HG03159 (cell line): ENCODE data around the gene MTNR1A.
"Not testable (repeated sequence)": the region's sequence is repeated elsewhere in the genome, so short reads cannot be mapped to it uniquely, and the experiment has no call there.

ENCODE experiments used
- ATAC-seq: cut with Tn5 transposase; IDR thresholded peaks from one replicate; pipeline ENCODE4 v1.9.1; 2021; ENCODE audit warnings: mild to moderate bottlenecking, moderate library complexity; ENCODE audit not compliant: unreplicated experiment

The MTNR1A gene

DNA sequence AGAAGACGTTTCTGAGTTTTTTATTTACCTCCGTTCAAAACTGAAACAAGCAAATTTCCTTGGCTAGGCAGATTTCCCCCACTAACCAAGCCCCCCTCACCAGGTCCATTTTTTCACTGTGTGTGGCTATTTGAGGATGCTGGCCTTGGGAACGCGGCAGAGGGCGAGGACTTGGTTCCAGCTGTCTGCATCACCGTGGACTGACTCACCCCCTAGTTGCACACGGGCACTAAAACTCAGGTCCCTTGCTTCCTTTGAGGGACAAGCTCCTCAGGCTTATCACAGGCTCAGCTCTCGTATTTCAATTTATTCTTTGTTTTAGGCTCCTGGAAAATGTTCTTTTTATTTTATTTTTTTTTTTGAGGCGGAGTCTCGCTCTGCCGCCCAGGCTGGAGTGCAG, 8.4 kb upstream of the MTNR1A start:
- ATAC-seq = no peak

DNA sequence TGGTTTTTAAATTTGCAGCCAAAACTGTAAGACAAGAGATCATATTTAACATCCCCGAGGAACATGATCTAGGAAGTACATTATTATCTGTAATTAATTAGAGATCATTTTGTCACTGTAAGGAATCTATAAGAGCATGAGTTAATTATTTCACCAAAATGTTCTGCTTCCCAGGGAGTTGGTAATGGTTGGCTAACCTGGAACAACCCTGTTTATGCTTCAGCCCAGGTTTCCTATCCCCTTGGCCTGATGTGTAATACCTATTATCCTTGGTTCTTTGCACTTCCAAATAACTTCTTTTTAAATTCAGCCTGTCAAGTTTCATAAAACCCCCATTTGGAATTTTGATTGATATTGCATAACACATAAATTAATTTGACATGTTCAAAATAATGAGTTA, 6.4 kb upstream of the MTNR1A start:
- no peak for ATAC-seq

DNA sequence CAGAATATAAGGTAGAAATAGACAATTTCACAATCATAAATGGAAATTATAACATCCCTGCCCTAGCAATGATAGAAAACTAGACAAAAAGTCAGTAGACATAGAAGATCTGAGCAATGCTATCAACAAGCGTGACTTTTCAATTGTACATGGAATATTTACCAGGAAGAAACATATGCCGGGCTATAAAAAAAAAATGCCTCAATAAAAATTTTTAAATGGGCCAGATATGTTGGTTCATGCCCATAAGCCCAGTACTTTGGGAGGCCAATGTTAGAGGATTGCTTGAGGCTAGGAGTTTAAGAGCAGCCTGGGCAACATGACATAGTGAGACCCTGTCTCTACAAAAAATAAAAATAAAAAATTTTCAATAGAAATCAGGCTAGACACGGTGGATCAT, 5.3 kb upstream of the MTNR1A start:
- ATAC-seq = no peak

DNA sequence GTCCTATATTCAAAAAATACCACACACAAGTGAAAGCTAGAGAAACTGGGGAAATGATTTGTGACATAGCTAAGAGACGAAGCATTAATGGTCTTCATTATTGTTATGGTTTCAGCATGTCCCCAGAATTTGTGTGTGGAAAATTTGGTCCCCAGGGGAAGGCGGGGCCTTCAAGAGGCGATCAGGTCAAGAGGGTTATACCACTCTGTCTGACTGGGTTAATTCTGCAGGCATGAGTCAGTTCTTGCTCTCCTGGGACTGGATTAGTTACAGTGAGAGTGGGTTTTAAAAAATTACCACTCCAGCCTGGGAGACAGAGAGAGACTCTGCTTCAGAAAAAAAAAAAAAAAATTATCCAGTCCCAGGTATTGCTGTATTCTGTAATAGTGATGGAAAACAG, 2.1 kb upstream of the MTNR1A start:
- no peak for ATAC-seq

DNA sequence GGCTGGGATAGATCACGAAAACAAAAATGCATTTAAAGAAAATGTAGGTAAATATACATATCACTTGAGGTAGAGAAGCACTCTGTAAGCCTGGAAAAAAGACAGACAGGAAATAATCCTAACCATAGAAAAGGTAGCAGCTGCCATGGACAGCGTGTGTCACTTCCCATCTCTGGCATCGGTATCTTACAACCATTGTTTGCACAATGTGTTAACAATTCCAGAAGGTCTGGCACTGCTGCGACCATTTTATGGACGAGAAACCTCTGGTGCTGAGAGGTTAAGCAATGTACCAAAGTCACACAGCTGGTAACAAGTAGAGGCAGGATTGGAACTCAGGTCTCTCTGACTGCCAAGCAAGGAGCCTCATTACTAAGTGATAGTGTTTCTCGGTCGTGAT, 1.7 kb upstream of the MTNR1A start:
- ATAC-seq = no peak

DNA sequence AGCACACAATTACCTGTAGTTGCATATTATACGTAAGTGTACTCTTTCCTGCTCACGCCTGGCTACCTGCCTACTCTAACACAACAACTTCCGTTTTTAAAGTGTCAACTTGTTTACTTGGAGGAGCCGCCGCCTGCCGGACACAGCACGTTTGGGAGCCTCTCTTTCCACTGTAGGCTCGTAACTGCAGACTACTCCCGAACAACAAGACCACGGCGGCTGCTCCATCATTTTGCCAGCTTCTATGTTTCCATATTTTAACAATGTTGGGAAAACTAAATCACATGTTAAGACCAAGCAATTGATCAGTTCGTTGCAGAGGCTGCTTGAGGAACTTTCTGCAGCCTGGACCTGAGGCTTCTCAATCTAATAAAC, 841 bp downstream of the MTNR1A start:
- ATAC-seq = no peak

DNA sequence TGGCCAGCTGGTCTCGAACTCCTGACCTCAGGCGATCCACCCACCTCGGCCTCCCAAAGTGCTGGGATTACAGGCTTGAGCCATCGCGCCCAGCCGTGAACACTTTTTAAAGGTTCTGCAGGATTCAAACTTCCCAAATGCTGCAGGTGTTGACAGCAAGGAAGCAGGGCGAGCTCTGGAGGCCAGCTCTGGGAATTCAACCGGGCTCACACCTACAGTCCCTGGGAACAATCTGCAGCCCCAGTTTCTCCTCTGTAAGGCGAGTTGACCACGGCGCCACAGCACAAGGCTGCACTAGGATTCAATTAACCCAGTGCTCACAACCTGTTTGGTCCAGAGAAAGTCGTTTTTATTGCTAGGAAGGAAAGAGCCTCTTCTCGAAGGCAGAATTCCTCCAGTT, 1.6 kb downstream of the MTNR1A start:
- ATAC-seq = no peak

DNA sequence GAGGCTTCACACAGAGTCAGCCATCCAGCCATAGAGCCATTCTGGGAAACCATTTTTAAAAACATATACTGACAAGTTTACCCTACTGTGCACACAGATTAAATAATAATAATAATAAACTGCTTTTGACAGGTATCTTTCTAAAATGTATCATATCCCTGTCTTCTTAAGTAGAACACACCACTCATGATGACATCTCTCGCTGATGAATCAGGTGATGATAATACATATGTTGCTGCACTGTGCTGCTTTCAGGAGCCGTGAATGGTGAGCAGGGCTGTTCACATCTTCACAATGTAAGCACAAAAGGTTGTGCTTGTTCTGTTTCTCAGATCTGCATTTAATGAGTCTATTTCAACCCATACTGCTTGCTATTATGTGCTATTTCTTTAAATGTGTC, 3.5 kb downstream of the MTNR1A start:
- no peak for ATAC-seq

DNA sequence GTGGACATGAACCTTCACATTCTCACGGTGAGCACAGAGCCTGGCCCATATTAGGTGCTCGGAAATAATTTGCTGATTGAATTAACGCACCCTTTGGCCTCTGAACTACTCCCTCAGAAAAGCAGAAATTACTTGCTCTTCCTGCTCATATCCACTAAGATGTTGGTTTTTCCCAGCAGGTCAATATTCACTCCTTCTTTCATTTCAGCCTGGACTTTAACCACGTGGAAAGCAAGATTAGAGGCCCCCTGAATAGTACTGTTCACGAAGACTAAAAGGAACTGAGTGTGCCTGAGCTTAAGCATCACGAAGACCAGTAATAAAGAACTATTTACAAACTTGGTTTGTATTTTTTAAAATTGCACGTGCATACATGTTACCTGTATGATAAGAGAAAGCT, 9.9 kb downstream of the MTNR1A start:
- ATAC-seq = no peak

DNA sequence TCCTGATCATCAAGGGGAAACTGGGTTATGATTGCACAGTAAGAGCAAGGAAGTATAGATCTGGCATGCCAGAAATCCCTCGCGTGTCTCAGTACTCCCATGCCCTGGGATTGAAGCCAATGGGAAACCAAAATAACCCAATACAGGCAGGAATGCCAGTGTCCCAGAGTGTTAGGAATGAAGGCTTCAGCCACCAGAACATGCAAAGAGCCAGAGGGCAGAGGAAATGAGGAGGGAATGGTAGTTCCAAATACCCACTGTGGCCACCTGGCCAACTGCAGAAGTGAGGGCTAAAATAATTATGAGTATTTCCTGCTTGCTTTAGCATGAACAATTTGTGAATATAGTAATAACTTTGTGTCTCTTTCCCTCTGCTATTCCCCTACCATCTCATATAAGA, 12.2 kb downstream of the MTNR1A start:
- ATAC-seq = no peak

DNA sequence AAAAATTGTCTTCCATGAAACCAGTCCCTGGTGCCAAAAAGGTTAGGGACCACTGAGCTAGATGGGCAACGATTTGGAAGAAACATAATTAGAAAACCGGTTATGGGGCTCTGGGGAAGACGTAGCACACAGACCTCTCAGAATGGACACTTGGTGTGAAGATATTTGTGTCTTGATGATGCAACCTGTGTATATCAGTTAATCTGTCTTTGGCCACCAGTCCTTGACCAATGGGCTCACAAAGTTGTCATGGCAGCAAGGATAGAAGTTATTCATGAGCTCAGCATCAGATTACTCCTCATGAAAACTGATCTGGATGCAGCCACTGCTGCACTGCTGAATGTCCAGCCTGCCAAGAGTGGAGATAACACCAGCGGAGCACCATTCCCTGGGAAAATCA, 13.6 kb downstream of the MTNR1A start:
- ATAC-seq = no peak

DNA sequence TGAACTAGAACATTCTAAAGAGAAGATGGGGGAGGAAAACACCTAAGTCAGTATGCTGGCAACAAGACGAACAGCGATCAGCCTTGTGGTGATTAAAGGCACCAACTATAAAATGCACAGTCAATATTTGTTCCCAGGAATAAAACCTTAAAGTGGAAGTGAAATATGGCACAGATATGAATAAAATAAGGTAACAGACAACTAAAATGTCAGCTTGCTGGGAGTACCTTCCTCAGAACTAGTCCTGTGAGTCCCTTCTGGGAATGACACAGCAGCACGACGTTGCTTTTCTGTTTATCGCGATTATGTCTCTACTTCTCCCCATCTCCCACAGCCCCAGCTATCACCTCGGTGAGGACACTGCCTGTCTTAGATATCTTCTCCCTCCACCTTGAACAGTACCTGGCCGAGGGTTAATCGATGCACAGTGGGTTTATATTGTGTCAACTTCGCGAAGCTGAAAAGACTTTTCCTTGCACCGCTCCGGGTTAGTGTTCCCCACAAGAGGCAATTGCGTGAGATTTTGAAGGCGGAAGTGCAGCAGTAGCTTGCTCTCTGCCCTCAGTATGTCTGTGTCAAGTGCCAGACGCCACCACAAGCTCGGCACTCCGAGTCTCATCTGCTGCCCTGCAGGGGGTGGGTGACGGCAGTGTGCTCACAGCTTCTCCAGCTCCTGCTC, 17.4 kb downstream of the MTNR1A start:
- ATAC-seq = no peak

DNA sequence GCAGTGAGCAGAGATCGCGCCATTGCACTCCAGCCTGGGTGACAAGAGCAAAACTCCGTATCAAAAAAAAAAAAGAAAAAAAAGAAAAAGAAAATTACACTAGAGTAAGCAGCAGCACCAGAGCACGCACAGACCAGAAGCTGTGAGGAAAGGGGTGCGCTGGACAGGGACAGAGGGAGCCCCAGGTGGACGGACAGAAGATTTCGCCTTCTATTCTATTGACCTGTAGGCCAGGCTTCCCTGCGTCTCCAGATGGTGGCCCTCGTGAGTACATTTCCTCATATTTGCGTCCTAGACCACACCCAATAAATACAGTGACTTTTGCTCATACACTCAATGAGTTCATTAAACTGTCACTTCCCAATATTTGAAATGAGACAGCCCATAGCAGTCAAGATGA, 19.1 kb downstream of the MTNR1A start:
- ATAC-seq = no peak

DNA sequence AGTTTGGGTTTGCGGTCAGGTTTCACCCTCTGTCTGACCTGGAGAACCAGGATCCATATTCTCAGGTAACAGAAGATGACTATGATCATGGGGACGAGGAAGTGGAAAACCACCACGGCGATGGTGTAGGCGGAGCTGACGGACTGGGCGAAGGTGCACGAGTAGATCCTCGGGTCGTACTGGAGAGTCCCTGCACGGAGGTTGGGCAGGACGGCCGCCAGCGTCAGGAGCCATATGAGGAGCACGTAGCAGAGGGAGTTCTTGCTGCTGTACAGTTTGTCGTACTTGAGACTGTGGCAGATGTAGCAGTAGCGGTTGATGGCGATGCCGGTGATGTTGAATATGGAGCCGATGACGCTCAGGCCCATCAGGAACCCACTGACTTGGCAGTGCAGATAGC, 21.3 kb downstream of the MTNR1A start:
- ATAC-seq = no peak

DNA sequence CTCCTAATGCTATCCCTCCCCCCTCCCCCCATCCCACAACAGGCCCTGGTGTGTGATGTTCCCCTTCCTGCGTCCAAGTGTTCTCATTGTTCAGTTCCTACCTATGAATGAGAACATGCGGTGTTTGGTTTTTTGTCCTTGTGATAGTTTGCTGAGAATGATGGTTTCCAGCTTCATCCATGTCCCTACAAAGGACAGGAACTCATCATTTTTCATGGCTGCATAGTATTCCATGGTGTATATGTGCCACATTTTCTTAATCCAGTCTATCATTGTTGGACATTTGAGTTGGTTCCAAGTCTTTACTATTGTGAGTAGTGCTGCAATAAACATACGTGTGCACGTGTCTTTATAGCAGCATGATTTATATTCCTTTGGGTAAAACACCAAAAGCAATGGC, 31.4 kb downstream of the MTNR1A start:
- ATAC-seq = not testable (repeated sequence)

DNA sequence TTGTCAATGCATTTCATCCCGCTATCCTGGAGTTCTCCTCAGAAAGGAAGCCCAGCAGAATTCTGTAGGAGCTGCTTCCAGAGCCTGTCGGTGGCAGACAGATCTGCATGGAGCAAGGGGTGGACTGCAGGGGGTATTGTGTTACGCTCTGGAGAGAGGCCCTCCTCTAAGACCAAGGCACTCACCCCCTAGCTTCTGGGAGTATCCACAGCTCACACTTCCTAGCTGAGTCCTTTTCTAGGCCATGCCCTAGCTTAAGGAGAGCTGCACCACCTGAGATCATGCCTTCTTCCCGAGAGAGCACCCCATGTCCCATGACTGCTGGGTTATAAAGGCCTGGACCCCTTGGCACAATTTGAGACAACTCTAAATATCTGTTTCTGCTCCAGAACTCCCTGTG, 39.1 kb downstream of the MTNR1A start:
- ATAC-seq = no peak

DNA sequence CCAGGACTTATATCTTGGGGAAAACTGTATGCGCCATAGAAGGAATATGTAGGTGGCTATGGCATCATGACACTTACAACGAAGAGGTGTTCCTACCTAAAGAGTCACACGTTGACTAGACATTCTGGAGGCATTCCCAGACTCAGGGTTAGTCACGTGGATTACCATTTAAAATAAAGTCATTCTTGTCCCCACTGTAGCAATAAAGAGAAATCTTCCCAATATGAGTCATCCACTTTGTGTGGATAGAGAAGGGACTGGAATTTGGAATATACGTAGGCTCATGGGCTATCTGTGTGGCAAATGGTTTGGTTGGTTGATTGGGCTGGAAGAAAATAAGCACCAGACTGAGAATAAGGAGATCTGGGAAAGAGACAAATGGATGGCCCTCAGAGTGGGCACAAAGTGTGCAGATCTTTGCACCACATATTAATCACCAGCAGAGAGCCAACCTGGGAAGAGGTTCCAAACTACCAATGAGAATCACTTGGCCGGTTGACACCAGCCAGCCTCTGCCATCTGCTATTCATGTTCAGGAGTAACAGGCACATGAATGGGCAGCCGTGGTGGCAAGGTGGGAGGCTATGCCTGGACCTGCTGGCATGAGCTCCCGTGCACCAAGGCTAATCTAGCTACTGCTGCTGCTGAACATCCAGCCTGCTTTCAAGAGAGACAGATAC, 41.0 kb downstream of the MTNR1A start:
- no peak for ATAC-seq

DNA sequence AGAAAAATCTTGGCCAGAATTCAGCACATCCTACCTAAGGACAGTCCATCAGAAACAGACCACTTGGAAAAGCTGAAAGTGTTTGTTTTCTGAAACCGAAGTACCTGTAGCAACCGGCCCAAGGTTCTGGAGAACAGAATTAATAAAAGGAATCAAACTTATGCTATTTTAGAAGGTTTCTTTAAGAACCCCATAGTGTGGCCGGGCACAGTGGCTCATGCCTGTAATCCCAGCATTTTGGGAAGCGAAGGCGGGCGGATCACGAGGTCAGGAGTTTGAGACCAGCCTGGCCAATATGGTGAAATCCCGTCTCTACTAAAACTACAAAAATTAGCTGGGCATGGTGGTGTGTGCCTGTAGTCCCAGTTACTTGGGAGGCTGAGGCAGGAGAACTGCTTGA, 50.6 kb downstream of the MTNR1A start:
- not testable (repeated sequence) for ATAC-seq

DNA sequence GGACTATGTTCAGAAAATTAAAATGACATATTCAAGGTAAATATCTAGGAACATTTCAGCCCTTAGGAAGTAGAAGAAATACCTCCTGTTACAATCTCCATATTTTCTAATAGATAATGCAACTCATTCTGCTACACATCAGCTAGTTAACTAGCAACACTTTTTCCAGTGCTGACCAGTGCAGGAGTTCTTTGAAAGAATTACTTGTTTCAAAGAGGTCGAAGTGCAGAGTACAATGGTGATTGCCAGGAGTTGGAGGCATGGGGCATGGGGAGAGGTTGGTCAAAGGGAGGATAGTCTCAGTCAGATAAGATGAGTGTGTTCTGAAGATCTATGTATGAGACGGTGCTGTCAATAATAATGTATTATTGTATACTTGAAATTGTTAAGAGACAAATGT, 53.1 kb downstream of the MTNR1A start:
- no peak for ATAC-seq

DNA sequence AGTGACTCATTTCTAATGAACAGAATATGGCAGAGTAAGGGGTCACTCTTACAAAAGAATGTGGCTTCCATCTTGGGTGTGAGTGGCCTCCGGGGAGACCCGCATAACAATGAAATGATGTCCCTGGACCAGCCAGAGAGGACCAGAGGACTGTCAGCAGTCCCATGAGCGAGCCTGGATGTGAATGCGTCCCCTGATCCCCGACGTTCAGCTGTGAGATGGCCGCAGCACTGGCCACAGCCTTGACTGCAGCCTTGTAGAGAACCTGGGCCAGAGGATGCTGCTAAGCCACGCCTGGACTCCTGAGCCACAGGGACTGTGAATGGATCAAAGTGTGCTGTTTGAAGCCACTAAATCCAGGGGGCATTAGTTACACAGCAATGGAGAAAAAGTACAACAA, 53.8 kb downstream of the MTNR1A start:
- no peak for ATAC-seq

DNA sequence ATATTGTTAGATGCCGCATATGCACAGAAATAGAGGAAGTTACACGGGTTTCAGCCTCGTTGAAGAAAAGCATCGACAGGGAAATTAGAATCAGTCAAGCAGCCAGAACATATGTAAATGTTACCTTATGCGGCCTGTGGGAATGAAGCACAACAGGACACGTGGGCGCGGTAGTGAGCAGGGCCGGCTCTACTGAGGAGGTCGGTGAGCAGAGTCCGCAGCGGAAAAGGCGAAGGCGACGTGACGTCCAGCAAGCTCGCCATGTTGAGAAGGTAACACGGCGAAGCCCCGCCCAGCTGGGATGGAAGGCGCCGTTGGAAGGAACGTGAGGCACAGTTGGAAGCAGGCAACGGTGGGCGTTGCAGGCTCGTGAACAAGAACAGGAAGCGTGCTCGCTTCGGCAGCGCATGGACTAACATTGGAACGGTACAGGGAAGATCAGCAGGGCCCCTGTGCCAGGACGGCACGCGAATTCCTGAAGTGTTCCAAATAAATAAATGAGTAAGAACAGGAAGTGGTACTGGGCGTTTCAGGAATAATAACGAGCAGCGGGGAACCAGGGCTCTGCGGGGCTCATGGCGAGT, 54.6 kb downstream of the MTNR1A start:
- ATAC-seq = no peak

DNA sequence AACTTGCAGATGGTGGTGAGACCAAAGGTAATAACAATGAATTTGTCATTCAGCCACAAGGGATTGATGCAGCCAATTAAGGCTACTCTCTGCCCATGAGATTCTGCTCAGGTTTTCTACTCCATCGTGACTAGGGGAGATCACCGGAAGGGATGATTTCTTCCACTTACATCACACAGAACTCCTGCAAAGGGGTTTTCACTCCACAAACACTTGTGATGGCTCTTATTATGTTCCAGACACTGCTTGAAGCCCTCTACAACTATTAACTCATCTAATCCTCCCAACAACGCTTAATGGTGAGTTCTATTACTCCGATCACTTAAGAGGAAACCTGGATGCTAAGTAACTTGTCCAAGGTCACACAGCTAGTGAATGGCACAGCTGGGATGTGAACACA, 55.9 kb downstream of the MTNR1A start:
- no peak for ATAC-seq

DNA sequence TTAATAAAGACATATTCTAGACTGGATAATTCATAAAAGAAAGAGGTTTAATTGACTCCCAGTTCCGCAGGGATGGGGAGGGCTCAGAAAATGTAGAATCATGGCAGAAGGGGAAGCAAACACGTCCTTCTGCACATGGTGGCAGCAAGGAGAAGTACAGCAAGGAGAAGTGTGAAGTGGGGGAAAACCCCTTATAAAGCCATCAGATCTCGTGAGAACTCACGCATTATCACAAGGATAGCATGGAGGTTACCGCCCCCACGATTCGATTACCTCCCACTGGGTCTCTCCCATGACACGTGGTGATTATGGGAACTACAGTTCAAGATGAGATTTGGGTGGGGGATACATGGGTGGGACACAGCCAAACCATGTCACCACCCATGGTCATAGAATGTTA, 58.3 kb downstream of the MTNR1A start:
- no peak for ATAC-seq
